Liver (tissue), 9 donors: ENCODE measurements around the gene UQCRH. TPM values are rescaled to one million over a fixed set of nuclear protein-coding genes. Genes with fewer than 3 reads are reported as not detected.

ENCODE experiments used
- DNase-seq: peaks from one replicate; pipeline ENCODE4 v3.0.0-alpha.2; 2017; ENCODE audit warnings: low spot score
- H3K27ac ChIP-seq, 2 donors: one replicate each; pipeline ENCODE4 v1.7.0; 2013; ENCODE audit warnings: inconsistent platforms in 2 of 2, low read length in 2 of 2, control low read depth in 1 of 2, low read depth in 1 of 2, mild to moderate bottlenecking in 1 of 2
- H3K27me3 ChIP-seq, 4 donors: one replicate each; pipeline versions ENCODE4 v1.6.1 to v1.7.0; 2013; ENCODE audit warnings: low read length in 3 of 4, inconsistent platforms in 1 of 4, mild to moderate bottlenecking in 1 of 4, moderate library complexity in 1 of 4; ENCODE audit not compliant: control insufficient read depth in 4 of 4, insufficient read depth in 4 of 4
- H3K36me3 ChIP-seq, 4 donors: one replicate each; pipeline versions ENCODE4 v1.6.1 to v1.7.0; 2013; ENCODE audit warnings: low read length in 3 of 4, mild to moderate bottlenecking in 3 of 4, low read depth in 1 of 4, moderate library complexity in 1 of 4; ENCODE audit not compliant: control insufficient read depth in 4 of 4, insufficient read depth in 3 of 4
- H3K4me1 ChIP-seq, 4 donors: one replicate each; pipeline versions ENCODE4 v1.6.1 to v1.7.0; 2013; ENCODE audit warnings: low read length in 3 of 4, mild to moderate bottlenecking in 3 of 4, moderate library complexity in 1 of 4; ENCODE audit not compliant: control insufficient read depth in 4 of 4, insufficient read depth in 4 of 4
- H3K4me3 ChIP-seq, 3 donors: one replicate each; pipeline versions ENCODE4 v1.6.1 to v1.7.0; 2013; ENCODE audit warnings: low read length in 3 of 3, control low read depth in 1 of 3, low read depth in 1 of 3, mild to moderate bottlenecking in 1 of 3
- H3K9ac ChIP-seq, 2 donors: one replicate each; pipeline ENCODE4 v1.7.0; 2013; ENCODE audit warnings: low read length in 2 of 2, mild to moderate bottlenecking in 2 of 2, moderate library complexity in 2 of 2, control low read depth in 1 of 2, low read depth in 1 of 2
- H3K9me3 ChIP-seq, 4 donors: one replicate each; pipeline versions ENCODE4 v1.6.1 to v1.7.0; 2013; ENCODE audit warnings: low read length in 3 of 4; ENCODE audit not compliant: control insufficient read depth in 4 of 4
- CTCF ChIP-seq: fragments of 150-350 bp; IDR thresholded peaks from 2 replicates; pipeline ENCODE4 v1.5.1; 2017; ENCODE audit warnings: improper control_type of control experiment, low read depth, low read length; ENCODE audit not compliant: missing input control
- EGR1 ChIP-seq, 2 donors: IDR thresholded peaks; 2 replicates each; pipeline ENCODE4 v1.6.1; 2016 to 2018; ENCODE audit warnings: antibody characterized with exemption in 2 of 2, low read depth in 2 of 2
- FOXA1 ChIP-seq: IDR thresholded peaks from 2 replicates; pipeline ENCODE4 v1.6.1; 2016; ENCODE audit warnings: antibody characterized with exemption
- GABPA ChIP-seq, 2 donors: IDR thresholded peaks in 1 of 2; conservative IDR thresholded peaks in 1 of 2; 2 replicates each; pipeline ENCODE4 v1.6.1; 2016; ENCODE audit warnings: antibody characterized with exemption in 2 of 2, mild to moderate bottlenecking in 1 of 2, moderate library complexity in 1 of 2
- HNF4A ChIP-seq, 2 donors: conservative IDR thresholded peaks; 2 replicates each; pipeline ENCODE4 v1.6.1; 2016; ENCODE audit warnings: antibody characterized with exemption in 2 of 2, mild to moderate bottlenecking in 2 of 2
- HNF4G ChIP-seq: IDR thresholded peaks from 2 replicates; pipeline ENCODE4 v1.6.1; 2016; ENCODE audit warnings: antibody characterized with exemption
- JUND ChIP-seq, 2 donors: IDR thresholded peaks; 2 replicates each; pipeline ENCODE4 v1.6.1; 2016; ENCODE audit warnings: antibody characterized with exemption in 2 of 2
- MAX ChIP-seq: IDR thresholded peaks from 2 replicates; pipeline ENCODE4 v1.6.1; 2016; ENCODE audit warnings: antibody characterized with exemption
- NR2F2 ChIP-seq: IDR thresholded peaks from 2 replicates; pipeline ENCODE4 v1.6.1; 2016; ENCODE audit warnings: antibody characterized with exemption
- RAD21 ChIP-seq, 2 donors: IDR thresholded peaks; 2 replicates each; pipeline ENCODE4 v1.6.1; 2016; ENCODE audit warnings: antibody characterized with exemption in 2 of 2, mild to moderate bottlenecking in 2 of 2
- SP1 ChIP-seq: IDR thresholded peaks from 2 replicates; pipeline ENCODE4 v1.6.1; 2018; ENCODE audit warnings: antibody characterized with exemption, mild to moderate bottlenecking
- YY1 ChIP-seq: IDR thresholded peaks from 2 replicates; pipeline ENCODE4 v1.6.1; 2016; ENCODE audit warnings: antibody characterized with exemption, mild to moderate bottlenecking
- ZBTB33 ChIP-seq: IDR thresholded peaks from 2 replicates; pipeline ENCODE4 v1.6.1; 2016; ENCODE audit warnings: antibody characterized with exemption
- WGBS: extraction: QIAGEN DNeasy Blood & Tissue Kit; methylation state at CpG from one replicate; pipeline ENCODE4 v1.1.7; 2013; 5-methylcytosine and 5-hydroxymethylcytosine counted together
- polyA plus RNA-seq, 2 donors: library from polyadenylated mRNA; stranded (reverse) in 1 of 2; unstranded in 1 of 2; fragments of 200-250 nt in 1 of 2; fragments of >200 nt in 1 of 2; fragmentation: Nextera tagmentation in 1 of 2; extraction: Ambion mirVana in 1 of 2; gene quantifications; one replicate each; pipeline versions ENCODE4 v1.2.1 to v1.2.3, GENCODE V29; 2013 to 2015
- total RNA-seq, 2 donors: library from RNA; depleted of rRNA; stranded (reverse); fragments of >200 nt; gene quantifications; one replicate each; pipeline ENCODE4 v1.2.3, GENCODE V29; 2014
- TF ChIP-seq, protein P1 (sequence below): IDR thresholded peaks from 2 replicates; pipeline ENCODE4 v1.6.1; 2016; ENCODE audit warnings: antibody characterized with exemption
- donor health status: healthy.
- donor health status: healthy.
- donor health status: healthy.
- donor health status: healthy.
- donor health status: healthy.

The UQCRH gene
- total and polyA plus RNA-seq, 4 donors = 158 to 220 (median 201) TPM

GRCh38 chr1:46301406-46301807 lies 2.1 kb upstream of the UQCRH start:
- H3K9ac ChIP-seq = peak overlapping the region; percentile 29 to 91
- H3K27me3 ChIP-seq = no peaks in the 10 kb centered on the region
- H3K27ac ChIP-seq = peak overlapping the region; percentile 95 to 96
- DNase-seq = no peak
- 11% methylated on average over 17 of the region's 17 CpGs for WGBS
- H3K9me3 ChIP-seq = no peaks in the 10 kb centered on the region
- H3K4me1 ChIP-seq = peaks cover 6 to 26% (median 19%) of the 10 kb centered on the region in 4 donors
- TF ChIP-seq JUND (IDR thresholded peaks at IDR 0.05) = no peak
- TF ChIP-seq HNF4A (conservative IDR thresholded peaks at IDR 0.05) = no peak
- no peak for TF ChIP-seq EGR1 (IDR thresholded peaks at IDR 0.05; ENCODE audit: low read depth in 2 of 2)
- TF ChIP-seq, protein P1, sequence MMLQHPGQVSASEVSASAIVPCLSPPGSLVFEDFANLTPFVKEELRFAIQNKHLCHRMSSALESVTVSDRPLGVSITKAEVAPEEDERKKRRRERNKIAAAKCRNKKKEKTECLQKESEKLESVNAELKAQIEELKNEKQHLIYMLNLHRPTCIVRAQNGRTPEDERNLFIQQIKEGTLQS = no peak
- TF ChIP-seq HNF4G = no peak
- no peak for TF ChIP-seq CTCF
- no peak for TF ChIP-seq RAD21 (IDR thresholded peaks at IDR 0.05)
- no peak for TF ChIP-seq SP1
- no peak for TF ChIP-seq MAX
- no peak for TF ChIP-seq ZBTB33
- H3K36me3 ChIP-seq = peaks cover 6 to 17% (median 14%) of the 10 kb centered on the region in 4 donors
- peak overlapping the region; percentile 72 to 95 (median 88) for H3K4me3 ChIP-seq

DNA sequence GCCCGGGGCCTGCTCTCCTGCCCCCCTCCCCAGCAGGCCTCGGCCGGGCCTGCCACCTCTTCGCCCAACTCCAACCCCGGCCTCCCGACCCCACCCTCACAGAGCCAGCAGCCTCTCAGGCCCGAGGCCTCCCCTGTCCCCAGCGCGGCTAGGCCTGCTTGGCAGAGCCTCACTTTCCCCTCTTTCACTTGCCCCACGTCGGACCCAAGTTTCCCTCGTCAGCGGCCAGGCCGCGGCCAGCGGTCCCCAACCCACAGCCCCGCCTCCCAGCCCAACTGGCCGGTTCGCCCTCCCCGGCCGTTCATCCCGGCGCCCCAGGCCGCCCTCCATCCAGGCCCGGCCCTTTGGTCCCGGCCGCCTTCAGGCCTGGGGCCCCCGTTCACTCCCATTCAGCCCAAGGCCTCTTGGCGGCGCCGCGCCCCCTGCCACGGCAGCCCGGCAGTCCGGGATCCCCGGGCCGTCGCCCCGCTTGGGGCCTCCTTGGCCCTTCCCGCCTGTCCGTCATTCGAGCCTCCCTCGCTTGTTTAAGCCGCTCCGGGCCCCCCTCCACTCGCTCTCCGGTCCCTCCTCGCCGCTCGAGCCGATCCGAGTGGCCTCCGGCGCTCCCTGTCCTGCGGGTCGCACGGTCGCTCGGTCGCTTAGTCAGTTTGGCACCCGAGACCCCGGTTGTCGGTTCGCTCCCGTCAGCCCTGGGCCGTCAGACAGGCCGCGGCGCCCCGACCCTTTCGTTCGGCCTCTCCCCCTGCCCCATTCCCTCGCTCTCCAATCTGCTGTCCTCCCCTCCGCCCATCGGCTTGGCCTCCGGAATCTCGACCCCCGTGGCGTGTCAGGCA lies 1.5 kb upstream of the UQCRH start:
- under 1% methylated on average over 79 of the region's 79 CpGs for WGBS
- TF ChIP-seq FOXA1 = no peak
- no peak for TF ChIP-seq HNF4G
- TF ChIP-seq CTCF = no peak
- no peak for TF ChIP-seq RAD21 (IDR thresholded peaks at IDR 0.05)
- TF ChIP-seq HNF4A (conservative IDR thresholded peaks at IDR 0.05) = no peak
- TF ChIP-seq EGR1 (IDR thresholded peaks at IDR 0.05; ENCODE audit: low read depth in 2 of 2) = no peak
- TF ChIP-seq SP1 = no peak
- no peak for TF ChIP-seq GABPA (IDR thresholded peaks at IDR 0.05 in 1 of 2, conservative IDR thresholded peaks at IDR 0.05 in 1 of 2)
- no peak for TF ChIP-seq YY1
- no peak for TF ChIP-seq NR2F2
- no peak for TF ChIP-seq ZBTB33
- no peaks in the 10 kb centered on the region for H3K27me3 ChIP-seq
- peak; percentile 68 for DNase-seq
- peaks cover 6 to 26% (median 19%) of the 10 kb centered on the region in 4 donors for H3K4me1 ChIP-seq
- peak overlapping the region; percentile 29 to 91 for H3K9ac ChIP-seq
- peaks cover 3 to 11% (median 10%) of the 10 kb centered on the region in 4 donors for H3K36me3 ChIP-seq
- peak overlapping the region; percentile 95 to 96 for H3K27ac ChIP-seq
- H3K9me3 ChIP-seq = no peaks in the 10 kb centered on the region
- peak overlapping the region; percentile 72 to 95 (median 88) for H3K4me3 ChIP-seq
